GM23338 (cell line): Measurements from ENCODE around the gene XYLB. TPM values are rescaled to one million over a fixed set of nuclear protein-coding genes. Genes with fewer than 3 reads are reported as not detected.

ENCODE experiments used
- ATAC-seq: fragments of 200-7000 bp; cut with Tn5 transposase; 3 replicates; pipeline ENCODE4 v1.9.1; 2020
- DNase-seq: peaks from one replicate; pipeline ENCODE4 v3.0.0-alpha.2; 2015; ENCODE audit warnings: low spot score
- H2AFZ ChIP-seq: fragments of 200-600 bp; sonication (generic); 2 replicates; pipeline ENCODE4 v1.8.0; 2016; ENCODE audit warnings: antibody characterized with exemption, mild to moderate bottlenecking, moderate library complexity
- H3F3A ChIP-seq: fragments of 200-600 bp; sonication (generic); replicated peaks from 2 replicates; pipeline ENCODE4 v1.8.0; 2017; ENCODE audit warnings: antibody characterized with exemption, mixed run types, low read depth
- H3K27ac ChIP-seq: fragments of 200-600 bp; sonication (generic); 2 replicates; pipeline ENCODE4 v1.6.1; 2016; ENCODE audit warnings: low read depth
- H3K27me3 ChIP-seq: fragments of 200-600 bp; sonication (generic); 2 replicates; pipeline ENCODE4 v1.8.0; 2016; ENCODE audit warnings: mild to moderate bottlenecking, mixed run types, moderate library complexity; ENCODE audit not compliant: insufficient read depth
- H3K36me3 ChIP-seq: fragments of 200-600 bp; sonication (generic); 2 replicates; pipeline ENCODE4 v1.8.0; 2016; ENCODE audit warnings: mild to moderate bottlenecking; ENCODE audit not compliant: insufficient read depth
- H3K4me1 ChIP-seq: fragments of 200-600 bp; sonication (generic); 2 replicates; pipeline ENCODE4 v1.8.0; 2016; ENCODE audit warnings: mild to moderate bottlenecking, moderate library complexity; ENCODE audit not compliant: insufficient read depth
- H3K4me2 ChIP-seq: fragments of 200-600 bp; sonication (generic); 2 replicates; pipeline ENCODE4 v1.7.1; 2017; ENCODE audit warnings: mixed run types
- H3K4me3 ChIP-seq: fragments of 200-600 bp; sonication (generic); 2 replicates; pipeline ENCODE4 v1.6.1; 2016; ENCODE audit warnings: mixed run types
- H3K79me2 ChIP-seq: fragments of 200-600 bp; sonication (generic); replicated peaks from 2 replicates; pipeline ENCODE4 v1.8.0; 2017; ENCODE audit warnings: mild to moderate bottlenecking; ENCODE audit not compliant: insufficient read depth
- H3K9me2 ChIP-seq: fragments of 200-600 bp; sonication (generic); 2 replicates; pipeline ENCODE4 v1.8.0; 2017; ENCODE audit not compliant: insufficient read depth
- H4K20me1 ChIP-seq: fragments of 200-600 bp; sonication (generic); replicated peaks from 2 replicates; pipeline ENCODE4 v1.8.0; 2017; ENCODE audit warnings: mild to moderate bottlenecking; ENCODE audit not compliant: insufficient read depth
- H3K27ac Mint-ChIP-seq: 2 replicates; pipeline ENCODE4 v1.8.0; 2020; ENCODE audit warnings: inconsistent platforms, mild to moderate bottlenecking, moderate library complexity, mixed read lengths
- H3K27me3 Mint-ChIP-seq: 3 replicates; pipeline ENCODE4 v1.8.0; 2022; ENCODE audit warnings: low read depth, mild to moderate bottlenecking, moderate library complexity, mixed read lengths, inconsistent platforms; ENCODE audit not compliant: insufficient read depth, poor library complexity
- H3K36me3 Mint-ChIP-seq: 3 replicates; pipeline ENCODE4 v1.8.0; 2021; ENCODE audit warnings: low read depth, mild to moderate bottlenecking, inconsistent platforms, moderate library complexity, mixed read lengths
- H3K4me1 Mint-ChIP-seq: 3 replicates; pipeline ENCODE4 v1.8.0; 2020; ENCODE audit warnings: mild to moderate bottlenecking, inconsistent platforms, mixed read lengths
- H3K4me3 Mint-ChIP-seq: 3 replicates; pipeline ENCODE4 v1.8.0; 2021; ENCODE audit warnings: moderate library complexity, mild to moderate bottlenecking, inconsistent platforms, mixed read lengths
- H3K9me3 Mint-ChIP-seq: 3 replicates; pipeline ENCODE4 v1.8.0; 2020; ENCODE audit warnings: moderate library complexity, mild to moderate bottlenecking, inconsistent platforms, mixed read lengths
- CREB1 ChIP-seq: fragments of 250-450 bp; sonication (Bioruptor Pico); IDR thresholded peaks from 2 replicates; pipeline ENCODE4 v1.5.0; 2020; ENCODE audit warnings: low read depth, mild to moderate bottlenecking, moderate library complexity
- EZH2 ChIP-seq: fragments of 200-600 bp; sonication (generic); IDR thresholded peaks from one replicate; pipeline ENCODE4 v1.8.0; 2017; ENCODE audit warnings: antibody characterized with exemption, mild to moderate bottlenecking, low read depth; ENCODE audit not compliant: unreplicated experiment
- EZH2phosphoT487 ChIP-seq: fragments of 200-600 bp; sonication (generic); IDR thresholded peaks from one replicate; pipeline ENCODE4 v1.8.1; 2018; ENCODE audit warnings: antibody characterized with exemption; ENCODE audit not compliant: unreplicated experiment
- JUNB ChIP-seq: IDR thresholded peaks from one replicate; pipeline ENCODE4 v1.6.1; 2016; ENCODE audit warnings: antibody characterized with exemption; ENCODE audit not compliant: unreplicated experiment
- NANOG ChIP-seq: IDR thresholded peaks from 2 replicates; pipeline ENCODE4 v1.6.1; 2016; ENCODE audit warnings: antibody characterized with exemption, borderline replicate concordance
- POLR2AphosphoS5 ChIP-seq: IDR thresholded peaks from 2 replicates; pipeline ENCODE4 v1.6.1; 2016; ENCODE audit warnings: antibody characterized with exemption, low read depth
- STAT1 ChIP-seq: IDR thresholded peaks from one replicate; pipeline ENCODE4 v1.6.1; 2016; ENCODE audit warnings: antibody characterized with exemption; ENCODE audit not compliant: unreplicated experiment
- ZNF114 ChIP-seq: fragments of 250-450 bp; sonication (Bioruptor Pico); IDR thresholded peaks from 2 replicates; pipeline ENCODE4 v1.5.0; 2020; ENCODE audit warnings: mild to moderate bottlenecking, moderate library complexity
- ZNF331 ChIP-seq: fragments of 250-450 bp; sonication (Bioruptor Pico); IDR thresholded peaks from 2 replicates; pipeline ENCODE4 v1.5.0; 2020; ENCODE audit warnings: low read depth, mild to moderate bottlenecking, moderate library complexity
- ZNF462 ChIP-seq: fragments of 250-450 bp; sonication (Bioruptor Pico); IDR thresholded peaks from 2 replicates; pipeline ENCODE4 v1.5.0; 2020; ENCODE audit warnings: mild to moderate bottlenecking, moderate library complexity
- polyA plus RNA-seq: library from polyadenylated mRNA; unstranded; fragments of >200 nt; fragmentation: Nextera tagmentation; extraction: Ambion mirVana; gene quantifications from 2 replicates; pipeline ENCODE4 v1.2.1, GENCODE V29; 2016
- total RNA-seq: library from RNA; depleted of rRNA; stranded (reverse); fragments of >200 nt; shearing (Covaris generic); gene quantifications from 2 replicates; pipeline ENCODE4 v1.2.3, GENCODE V29; 2014
- TF ChIP-seq, protein P1 (sequence below): IDR thresholded peaks from one replicate; pipeline ENCODE4 v1.6.1; 2018; ENCODE audit warnings: antibody characterized with exemption; ENCODE audit not compliant: unreplicated experiment
- TF ChIP-seq, protein P2 (sequence below): IDR thresholded peaks from 2 replicates; pipeline ENCODE4 v1.6.1; 2016; ENCODE audit warnings: antibody characterized with exemption
- TF ChIP-seq, protein P3 (sequence below), 2 experiments: fragments of 200-600 bp in 1 of 2; sonication (generic) in 1 of 2; conservative IDR thresholded peaks; 2 replicates each; pipeline versions ENCODE4 v1.5.1 to v1.6.1; 2016 to 2017; ENCODE audit warnings: antibody characterized with exemption in 2 of 2, low read depth in 2 of 2, mild to moderate bottlenecking in 2 of 2, moderate library complexity in 1 of 2

Gene XYLB
- total and polyA plus RNA-seq, 2 experiments from 2014 or later, result 1.6 to 3.3 TPM

DNA sequence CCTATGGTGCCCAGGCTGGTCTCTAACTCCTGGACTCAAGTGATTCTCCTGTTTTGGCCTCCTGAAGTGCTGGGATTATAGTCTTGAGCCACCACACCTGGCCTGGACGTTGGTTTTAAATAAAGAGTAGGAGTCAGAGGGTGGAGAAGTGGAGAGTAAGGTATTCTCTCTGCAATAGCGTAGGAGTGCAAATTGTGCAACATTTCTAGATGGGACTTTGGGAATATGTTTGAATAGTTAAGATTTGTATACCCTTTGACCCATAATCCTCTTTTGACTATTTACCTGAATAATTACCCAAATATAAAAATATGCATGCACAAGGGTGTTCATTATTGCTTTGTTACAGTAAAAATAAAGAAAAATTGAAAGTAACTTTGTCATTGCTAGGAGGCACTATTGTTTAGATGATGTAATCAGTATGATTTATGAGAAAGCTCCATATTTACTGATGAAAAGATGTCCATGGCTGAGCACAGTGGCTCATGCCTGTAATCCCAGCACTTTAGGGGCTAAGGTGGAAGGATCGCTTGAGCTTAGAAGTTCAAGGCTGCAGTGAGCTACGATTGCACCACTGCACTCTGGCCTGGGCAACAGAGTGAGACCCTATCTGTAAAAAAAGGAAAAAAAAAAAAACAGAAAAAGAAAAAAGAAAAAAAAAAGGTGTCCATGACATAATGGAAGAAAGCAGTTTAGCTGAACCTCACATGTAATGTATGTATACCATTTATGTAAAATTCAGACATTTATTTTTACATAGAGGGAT, 15.1 kb upstream of the XYLB start:
- H3K9me3 Mint-ChIP-seq, result peaks cover 9% of the 10 kb centered on the region; the same call in 2 of the 3 replicates
- no peak for TF ChIP-seq CREB1 (CRISPR knock-in tag)
- TF ChIP-seq NANOG, result no peak
- TF ChIP-seq EZH2phosphoT487, result no peak
- no peak for TF ChIP-seq STAT1
- TF ChIP-seq ZNF114 (CRISPR knock-in tag), result no peak
- TF ChIP-seq POLR2AphosphoS5, result no peak
- TF ChIP-seq, protein P1, sequence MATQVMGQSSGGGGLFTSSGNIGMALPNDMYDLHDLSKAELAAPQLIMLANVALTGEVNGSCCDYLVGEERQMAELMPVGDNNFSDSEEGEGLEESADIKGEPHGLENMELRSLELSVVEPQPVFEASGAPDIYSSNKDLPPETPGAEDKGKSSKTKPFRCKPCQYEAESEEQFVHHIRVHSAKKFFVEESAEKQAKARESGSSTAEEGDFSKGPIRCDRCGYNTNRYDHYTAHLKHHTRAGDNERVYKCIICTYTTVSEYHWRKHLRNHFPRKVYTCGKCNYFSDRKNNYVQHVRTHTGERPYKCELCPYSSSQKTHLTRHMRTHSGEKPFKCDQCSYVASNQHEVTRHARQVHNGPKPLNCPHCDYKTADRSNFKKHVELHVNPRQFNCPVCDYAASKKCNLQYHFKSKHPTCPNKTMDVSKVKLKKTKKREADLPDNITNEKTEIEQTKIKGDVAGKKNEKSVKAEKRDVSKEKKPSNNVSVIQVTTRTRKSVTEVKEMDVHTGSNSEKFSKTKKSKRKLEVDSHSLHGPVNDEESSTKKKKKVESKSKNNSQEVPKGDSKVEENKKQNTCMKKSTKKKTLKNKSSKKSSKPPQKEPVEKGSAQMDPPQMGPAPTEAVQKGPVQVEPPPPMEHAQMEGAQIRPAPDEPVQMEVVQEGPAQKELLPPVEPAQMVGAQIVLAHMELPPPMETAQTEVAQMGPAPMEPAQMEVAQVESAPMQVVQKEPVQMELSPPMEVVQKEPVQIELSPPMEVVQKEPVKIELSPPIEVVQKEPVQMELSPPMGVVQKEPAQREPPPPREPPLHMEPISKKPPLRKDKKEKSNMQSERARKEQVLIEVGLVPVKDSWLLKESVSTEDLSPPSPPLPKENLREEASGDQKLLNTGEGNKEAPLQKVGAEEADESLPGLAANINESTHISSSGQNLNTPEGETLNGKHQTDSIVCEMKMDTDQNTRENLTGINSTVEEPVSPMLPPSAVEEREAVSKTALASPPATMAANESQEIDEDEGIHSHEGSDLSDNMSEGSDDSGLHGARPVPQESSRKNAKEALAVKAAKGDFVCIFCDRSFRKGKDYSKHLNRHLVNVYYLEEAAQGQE, result no peak
- no peak for TF ChIP-seq JUNB
- TF ChIP-seq ZNF462 (CRISPR knock-in tag), result no peak
- TF ChIP-seq EZH2, result no peak
- no peak for TF ChIP-seq ZNF331 (CRISPR knock-in tag)
- TF ChIP-seq, protein P2, sequence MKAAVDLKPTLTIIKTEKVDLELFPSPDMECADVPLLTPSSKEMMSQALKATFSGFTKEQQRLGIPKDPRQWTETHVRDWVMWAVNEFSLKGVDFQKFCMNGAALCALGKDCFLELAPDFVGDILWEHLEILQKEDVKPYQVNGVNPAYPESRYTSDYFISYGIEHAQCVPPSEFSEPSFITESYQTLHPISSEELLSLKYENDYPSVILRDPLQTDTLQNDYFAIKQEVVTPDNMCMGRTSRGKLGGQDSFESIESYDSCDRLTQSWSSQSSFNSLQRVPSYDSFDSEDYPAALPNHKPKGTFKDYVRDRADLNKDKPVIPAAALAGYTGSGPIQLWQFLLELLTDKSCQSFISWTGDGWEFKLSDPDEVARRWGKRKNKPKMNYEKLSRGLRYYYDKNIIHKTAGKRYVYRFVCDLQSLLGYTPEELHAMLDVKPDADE, result no peak
- TF ChIP-seq, protein P3, sequence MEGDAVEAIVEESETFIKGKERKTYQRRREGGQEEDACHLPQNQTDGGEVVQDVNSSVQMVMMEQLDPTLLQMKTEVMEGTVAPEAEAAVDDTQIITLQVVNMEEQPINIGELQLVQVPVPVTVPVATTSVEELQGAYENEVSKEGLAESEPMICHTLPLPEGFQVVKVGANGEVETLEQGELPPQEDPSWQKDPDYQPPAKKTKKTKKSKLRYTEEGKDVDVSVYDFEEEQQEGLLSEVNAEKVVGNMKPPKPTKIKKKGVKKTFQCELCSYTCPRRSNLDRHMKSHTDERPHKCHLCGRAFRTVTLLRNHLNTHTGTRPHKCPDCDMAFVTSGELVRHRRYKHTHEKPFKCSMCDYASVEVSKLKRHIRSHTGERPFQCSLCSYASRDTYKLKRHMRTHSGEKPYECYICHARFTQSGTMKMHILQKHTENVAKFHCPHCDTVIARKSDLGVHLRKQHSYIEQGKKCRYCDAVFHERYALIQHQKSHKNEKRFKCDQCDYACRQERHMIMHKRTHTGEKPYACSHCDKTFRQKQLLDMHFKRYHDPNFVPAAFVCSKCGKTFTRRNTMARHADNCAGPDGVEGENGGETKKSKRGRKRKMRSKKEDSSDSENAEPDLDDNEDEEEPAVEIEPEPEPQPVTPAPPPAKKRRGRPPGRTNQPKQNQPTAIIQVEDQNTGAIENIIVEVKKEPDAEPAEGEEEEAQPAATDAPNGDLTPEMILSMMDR (conservative IDR thresholded peaks at IDR 0.05; ENCODE audit: low read depth in 2 of 2), result no peak

More for the DNA sequence above, 15.1 kb upstream of the XYLB start:
- Histone ChIP-seq H3K36me3 (no peaks in the 10 kb centered on the region), H3K79me2 (no peaks in the 10 kb centered on the region), H3F3A (no peaks in the 10 kb centered on the region), H2AFZ (no peak overlapping the region), H3K4me3 (no peak overlapping the region), H4K20me1 (no peaks in the 10 kb centered on the region), H3K4me1 (no peaks in the 10 kb centered on the region), H3K27me3 (no peaks in the 10 kb centered on the region), H3K4me2 (no peak overlapping the region), H3K27ac (no peak overlapping the region), H3K9me2 (peaks cover 3% of the 10 kb centered on the region; the same call in 1 of the 2 replicates)
- Mint-ChIP-seq H3K27ac (no peak overlapping the region), H3K27me3 (peaks cover 6% of the 10 kb centered on the region), H3K4me1 (no peaks in the 10 kb centered on the region), H3K4me3 (no peak overlapping the region), H3K36me3 (no peaks in the 10 kb centered on the region; the same call in 2 of the 3 replicates)
- ATAC-seq (no peak), DNase-seq (no peak)
